Measurements from ENCODE around the gene REXO1. TPM values are rescaled to one million over a fixed set of nuclear protein-coding genes. Genes with fewer than 3 reads are reported as not detected.
A peak's percentile ranks its signal among the peaks of the same experiment; 100 is the strongest.
"Not testable (repeated sequence)": the region's sequence is repeated elsewhere in the genome, so short reads cannot be mapped to it uniquely, and the experiment has no call there.

Gene REXO1
- total RNA-seq, 8 experiments from 2014 or later = 6.3 to 20.9 (median 11.1) TPM

DNA sequence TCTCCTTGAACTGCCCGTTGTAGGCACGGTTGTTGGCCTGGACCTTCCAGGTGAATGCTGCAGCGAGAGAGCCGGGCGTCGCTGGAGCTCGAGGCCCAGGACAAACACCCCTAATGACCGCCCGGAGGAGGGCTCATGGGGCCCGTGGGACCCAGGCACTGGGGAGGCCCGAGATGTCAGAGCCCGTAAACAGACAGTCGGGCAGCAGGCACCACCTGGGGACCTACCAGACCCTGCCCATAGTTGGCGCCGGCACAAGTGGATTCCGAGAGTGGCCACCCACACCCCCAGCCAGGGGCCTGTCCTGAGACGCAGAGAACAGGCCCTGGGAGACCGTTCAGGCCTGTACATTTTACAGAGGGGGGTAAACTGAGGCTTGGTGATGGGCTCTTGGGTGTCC is 38.6 kb downstream of the REXO1 start:
- in situ Hi-C loops (cut with MboI; ENCODE audit: low pct_unique_long_range_greater_than_20kb in 2 of 9, low sequenced_read_pairs in 9 of 9, unreplicated experiment in 9 of 9) = loop anchor here in 1 of 9 experiments (25.0 kb wide), 1 partner anchor 272 kb away; no protein-coding TSS in a partner anchor
- Histone ChIP-seq H3K27ac (no peak overlapping the region), H3K4me3 (no peak overlapping the region), H3K4me1 (replicated peaks in 1 of 2) (peaks cover 0 to 10% of the 10 kb centered on the region in 2 donors)
- no peak for ATAC-seq (replicated peaks in 6 of 8)
- WGBS, 10 experiments = no CpG with 5 or more reads among the region's 18 CpGs

DNA sequence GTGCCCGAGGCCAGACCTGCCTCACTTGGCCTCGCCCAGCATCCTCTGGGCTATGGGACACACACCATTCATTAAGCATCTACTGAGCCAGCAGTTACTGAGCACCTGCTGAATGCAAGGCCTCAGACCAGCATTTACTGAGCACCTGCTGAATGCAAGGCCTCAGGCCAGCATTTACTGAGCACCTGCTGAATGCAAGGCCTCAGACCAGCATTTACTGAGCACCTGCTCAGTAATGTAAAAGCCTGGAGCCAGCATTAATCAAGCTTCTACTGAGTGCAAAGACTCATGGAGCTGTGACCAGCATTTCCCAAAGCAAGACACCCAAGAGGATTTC is 39.9 kb downstream of the REXO1 start:
- in situ Hi-C loops (cut with MboI; ENCODE audit: low pct_unique_long_range_greater_than_20kb in 2 of 9, low sequenced_read_pairs in 9 of 9, unreplicated experiment in 9 of 9) = loop anchor here in 1 of 9 experiments (25.0 kb wide), 1 partner anchor 271 kb away; no protein-coding TSS in a partner anchor
- 100% methylated on average over 1 of the region's 2 CpGs; no CpG with 5 or more reads in 9 of the 10 experiments for WGBS, 10 experiments
- no peak for ATAC-seq (replicated peaks in 6 of 8)

GRCh38 chr19:1807695-1808394 is 40.4 kb downstream of the REXO1 start:
- Histone ChIP-seq H3K4me1 (replicated peaks in 1 of 2) (peaks cover 0 to 1% of the 10 kb centered on the region in 2 donors), H3K27ac (no peak overlapping the region), H3K4me3 (no peak overlapping the region)
- in situ Hi-C loops (cut with MboI; ENCODE audit: low pct_unique_long_range_greater_than_20kb in 2 of 9, low sequenced_read_pairs in 9 of 9, unreplicated experiment in 9 of 9) = loop anchor here in 1 of 9 experiments (25.0 kb wide), 1 partner anchor 271 kb away; no protein-coding TSS in a partner anchor
- WGBS, 10 experiments = 60 to 100% (median 95%) methylated on average over 1 to 7 of the region's 30 CpGs; no CpG with 5 or more reads in 6 of the 10 experiments
- no peak for ATAC-seq (replicated peaks in 6 of 8)

More for the DNA sequence above, 39.9 kb downstream of the REXO1 start:
- Histone ChIP-seq H3K27ac (no peak overlapping the region), H3K4me3 (no peak overlapping the region), H3K4me1 (replicated peaks in 1 of 2) (peaks cover 0 to 7% of the 10 kb centered on the region in 2 donors)

DNA sequence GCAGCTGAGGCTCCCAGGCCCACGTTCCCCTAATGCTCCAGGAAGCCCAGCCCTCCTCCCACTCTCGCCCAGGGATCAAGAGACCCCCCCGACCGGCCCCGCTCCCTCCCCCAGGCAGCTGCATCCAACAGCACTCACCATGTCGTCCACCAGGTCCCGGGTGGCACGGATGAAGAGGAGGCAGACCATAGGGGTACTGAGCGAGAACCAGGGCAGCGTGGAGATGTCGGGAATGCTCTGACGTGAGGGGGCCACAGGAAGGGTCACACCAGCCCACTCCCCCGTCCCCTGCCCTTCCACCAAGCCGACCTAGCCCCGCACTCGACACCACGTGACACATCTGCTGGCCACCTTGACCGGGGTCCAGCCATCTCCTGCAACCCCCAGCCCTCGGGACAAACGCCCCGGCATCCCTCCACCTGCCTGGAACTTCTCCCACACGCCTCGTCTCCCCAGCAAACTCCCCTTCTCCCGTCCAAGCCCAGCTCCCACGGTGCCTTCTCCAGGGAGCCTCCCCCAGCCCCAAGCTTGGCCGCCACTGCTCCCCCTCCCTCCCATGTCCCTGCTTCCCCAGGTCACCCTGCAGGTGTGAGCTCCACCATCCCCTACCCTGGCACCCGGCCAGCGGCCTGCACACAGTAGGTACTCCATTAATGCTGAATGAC is 41.1 kb downstream of the REXO1 start:
- H3K4me3 ChIP-seq = no peak overlapping the region
- in situ Hi-C loops (cut with MboI; ENCODE audit: low pct_unique_long_range_greater_than_20kb in 2 of 9, low sequenced_read_pairs in 9 of 9, unreplicated experiment in 9 of 9) = loop anchor here in 1 of 9 experiments (25.0 kb wide), 1 partner anchor 270 kb away; no protein-coding TSS in a partner anchor
- ATAC-seq (replicated peaks in 6 of 8) = no peak
- WGBS, 10 experiments = no CpG with 5 or more reads among the region's 28 CpGs
- no peak overlapping the region for H3K27ac ChIP-seq
- no peaks in the 10 kb centered on the region for H3K4me1 ChIP-seq (replicated peaks in 1 of 2)

GRCh38 chr19:1806184-1807029 is 41.9 kb downstream of the REXO1 start:
- Histone ChIP-seq H3K4me3 (no peak overlapping the region), H3K4me1 (replicated peaks in 1 of 2) (no peaks in the 10 kb centered on the region), H3K27ac (no peak overlapping the region)
- ATAC-seq (replicated peaks in 6 of 8) = no peak
- in situ Hi-C loops (cut with MboI; ENCODE audit: low pct_unique_long_range_greater_than_20kb in 2 of 9, low sequenced_read_pairs in 9 of 9, unreplicated experiment in 9 of 9) = loop anchor here in 1 of 9 experiments (25.0 kb wide), 1 partner anchor 269 kb away; no protein-coding TSS in a partner anchor
- 90 to 100% methylated on average over 1 to 4 of the region's 45 CpGs; no CpG with 5 or more reads in 8 of the 10 experiments for WGBS, 10 experiments

DNA sequence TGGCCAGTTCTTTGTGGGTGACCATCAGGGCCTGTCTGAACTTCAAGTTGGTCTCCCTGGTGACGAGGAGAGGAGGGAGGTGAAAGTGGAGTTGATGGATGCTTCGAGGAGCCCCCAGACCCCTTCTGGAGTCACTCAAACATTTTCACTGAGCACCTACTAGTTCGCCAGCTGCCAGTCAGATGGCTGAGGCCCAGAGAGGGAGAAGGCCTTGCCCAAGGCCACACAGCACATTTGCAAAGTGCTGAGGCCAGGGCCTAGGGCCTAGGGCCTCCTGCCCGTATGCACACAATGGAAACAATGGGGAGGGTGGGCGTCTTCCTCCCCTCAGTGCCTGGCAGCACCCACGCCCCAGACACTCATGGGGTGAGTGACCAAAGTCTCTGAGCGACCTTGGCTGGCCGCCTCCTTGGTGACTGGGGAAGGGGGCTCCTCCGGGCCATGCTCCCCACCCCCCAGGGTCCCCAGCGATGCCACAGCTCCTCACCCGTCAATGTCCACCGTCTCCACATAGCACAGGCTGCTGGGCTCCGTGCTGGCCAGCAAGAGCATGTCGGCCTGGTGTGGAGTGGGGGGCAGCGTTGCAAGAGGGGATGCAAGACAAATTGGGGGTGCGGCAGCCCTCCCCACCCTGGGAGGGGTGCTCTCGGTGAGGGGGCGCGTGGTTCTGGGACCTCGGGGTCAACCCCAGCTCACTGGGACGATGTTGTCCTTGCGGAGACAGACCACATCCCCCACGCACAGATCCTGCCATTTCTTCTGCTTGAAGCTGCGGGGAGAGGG is 42.7 kb downstream of the REXO1 start:
- ATAC-seq (replicated peaks in 6 of 8) = no peak
- Histone ChIP-seq H3K4me1 (replicated peaks in 1 of 2) (no peaks in the 10 kb centered on the region), H3K27ac (no peak overlapping the region), H3K4me3 (no peak overlapping the region)
- 43 to 100% (median 77%) methylated on average over 2 to 5 of the region's 24 CpGs; no CpG with 5 or more reads in 4 of the 10 experiments for WGBS, 10 experiments
- in situ Hi-C loops (cut with MboI; ENCODE audit: low pct_unique_long_range_greater_than_20kb in 2 of 9, low sequenced_read_pairs in 9 of 9, unreplicated experiment in 9 of 9) = loop anchor here in 1 of 9 experiments (25.0 kb wide), 1 partner anchor 268 kb away; no protein-coding TSS in a partner anchor

GRCh38 chr19:1804858-1805257 is 43.4 kb downstream of the REXO1 start:
- WGBS, 10 experiments = 88 to 100% (median 96%) methylated on average over 1 to 3 of the region's 6 CpGs; no CpG with 5 or more reads in 4 of the 10 experiments
- no peak for ATAC-seq (replicated peaks in 6 of 8)
- Histone ChIP-seq H3K4me3 (no peak overlapping the region), H3K27ac (no peak overlapping the region), H3K4me1 (replicated peaks in 1 of 2) (no peaks in the 10 kb centered on the region)
- in situ Hi-C loops (cut with MboI; ENCODE audit: low pct_unique_long_range_greater_than_20kb in 2 of 9, low sequenced_read_pairs in 9 of 9, unreplicated experiment in 9 of 9) = loop anchor here in 1 of 9 experiments (25.0 kb wide), 1 partner anchor 268 kb away; no protein-coding TSS in a partner anchor

DNA sequence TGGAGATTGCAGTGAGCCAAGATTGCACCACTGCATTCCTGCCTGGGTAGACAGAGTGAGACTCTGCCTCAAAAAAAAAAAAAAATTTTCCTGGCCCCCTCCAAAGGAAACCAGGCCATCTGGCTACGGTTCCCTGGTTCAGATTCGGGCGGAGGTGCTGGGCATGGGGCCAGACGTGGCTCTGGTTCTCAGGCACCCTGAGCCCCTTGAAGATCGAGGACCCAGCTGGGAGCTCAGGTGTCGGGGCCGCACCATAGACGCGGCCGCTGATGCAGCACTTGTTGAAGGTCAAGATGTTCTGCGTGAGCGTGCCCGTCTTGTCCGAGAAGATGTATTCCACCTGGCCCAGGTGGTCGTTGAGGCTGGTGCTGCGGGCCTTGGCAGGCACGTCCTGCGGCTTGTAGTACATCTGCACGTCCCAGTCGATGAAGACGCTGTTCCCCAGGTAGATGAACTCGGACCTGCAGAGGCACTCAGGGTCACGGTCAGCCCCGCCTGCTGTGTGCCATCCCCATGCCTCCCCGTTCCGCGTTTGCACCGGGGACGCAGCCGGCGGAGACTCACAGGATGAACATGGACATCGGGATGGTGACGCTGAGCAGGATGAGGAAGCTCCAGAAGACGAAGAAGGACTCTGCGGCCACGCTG is 48.5 kb downstream of the REXO1 start:
- H3K27ac ChIP-seq = no peak overlapping the region
- ATAC-seq (replicated peaks in 6 of 8) = no peak
- H3K4me3 ChIP-seq = no peak overlapping the region
- in situ Hi-C loops (cut with MboI; ENCODE audit: low pct_unique_long_range_greater_than_20kb in 2 of 9, low sequenced_read_pairs in 9 of 9, unreplicated experiment in 9 of 9) = loop anchor here in 4 of 9 experiments (25.0 kb wide), 2 partner anchors 113 to 263 kb away; no protein-coding TSS in a partner anchor
- 83 to 100% (median 86%) methylated on average over 1 to 12 of the region's 36 CpGs; no CpG with 5 or more reads in 7 of the 10 experiments for WGBS, 10 experiments
- H3K4me1 ChIP-seq (replicated peaks in 1 of 2) = no peaks in the 10 kb centered on the region

DNA sequence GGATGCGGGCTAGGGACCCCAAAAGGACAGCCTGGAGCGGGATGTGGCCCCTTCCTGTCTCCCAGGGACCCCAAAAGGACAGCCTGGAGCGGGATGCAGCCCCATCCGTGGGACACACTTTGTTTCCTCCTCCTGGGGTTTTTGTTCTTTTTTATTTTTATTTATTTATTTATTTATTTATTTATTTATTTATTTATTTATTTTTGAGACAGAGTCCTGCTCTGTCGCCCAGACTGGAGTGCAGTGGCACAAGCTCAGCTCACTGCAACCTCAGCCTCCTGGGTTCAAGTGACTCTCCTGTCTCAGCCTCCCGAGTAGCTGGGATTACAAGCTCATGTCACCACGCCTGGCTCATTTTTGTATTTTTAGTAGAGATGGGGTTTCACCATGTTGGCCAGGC is 51.0 kb downstream of the REXO1 start:
- H3K27ac ChIP-seq; ATAC-seq (replicated peaks in 6 of 8); H3K4me1 ChIP-seq (replicated peaks in 1 of 2); H3K4me3 ChIP-seq: not testable (repeated sequence)
- WGBS, 10 experiments = 68 to 100% (median 85%) methylated on average over 1 to 6 of the region's 7 CpGs
- in situ Hi-C loops (cut with MboI; ENCODE audit: low pct_unique_long_range_greater_than_20kb in 2 of 9, low sequenced_read_pairs in 9 of 9, unreplicated experiment in 9 of 9) = loop anchor here in 3 of 9 experiments (25.0 kb wide), 2 partner anchors 110 to 260 kb away; no protein-coding TSS in a partner anchor

- Histone ChIP-seq H3K27ac (no peak overlapping the region), H3K4me1 (replicated peaks in 1 of 2) (no peaks in the 10 kb centered on the region), H3K4me3 (no peak overlapping the region)
- WGBS, 10 experiments = 60 to 100% (median 78%) methylated on average over 1 to 4 of the region's 52 CpGs; no CpG with 5 or more reads in 6 of the 10 experiments
- in situ Hi-C loops (cut with MboI; ENCODE audit: low pct_unique_long_range_greater_than_20kb in 2 of 9, low sequenced_read_pairs in 9 of 9, unreplicated experiment in 9 of 9) = loop anchor here in 3 of 9 experiments (25.0 kb wide), 2 partner anchors 109 to 259 kb away; no protein-coding TSS in a partner anchor
- peak in 4 of 8 experiments; percentile 9 to 25 (median 16) for ATAC-seq (replicated peaks in 6 of 8)
Observed at GRCh38 chr19:1796395-1797142, 51.7 kb downstream of the REXO1 start.

All from motor neuron (in vitro differentiated cells).